Rectal smooth muscle tissue (tissue), 1 donor: Measurements from ENCODE around the gene TSTD1.
"Not testable (repeated sequence)": the region's sequence is repeated elsewhere in the genome, so short reads cannot be mapped to it uniquely, and the experiment has no call there.

ENCODE experiments used
- H3K27ac ChIP-seq: one replicate; pipeline ENCODE4 v1.7.0; 2013; ENCODE audit warnings: low read depth, low read length, inconsistent platforms
- H3K27me3 ChIP-seq: one replicate; pipeline ENCODE4 v1.7.0; 2013; ENCODE audit warnings: low read length; ENCODE audit not compliant: control insufficient read depth, insufficient read depth
- H3K36me3 ChIP-seq: one replicate; pipeline ENCODE4 v1.7.0; 2013; ENCODE audit warnings: low read length; ENCODE audit not compliant: control insufficient read depth, insufficient read depth
- H3K4me1 ChIP-seq: one replicate; pipeline ENCODE4 v1.7.0; 2013; ENCODE audit warnings: low read length; ENCODE audit not compliant: control insufficient read depth, insufficient read depth
- H3K4me3 ChIP-seq: one replicate; pipeline ENCODE4 v1.7.0; 2013; ENCODE audit warnings: low read length
- H3K9ac ChIP-seq: one replicate; pipeline ENCODE4 v1.7.0; 2013; ENCODE audit warnings: low read length

The TSTD1 gene

GRCh38 chr1:161009602-161010211 is 29.1 kb downstream of the TSTD1 start:
- H3K27ac ChIP-seq: no peak overlapping the region
- no peak overlapping the region for H3K4me3 ChIP-seq
- H3K4me1 ChIP-seq: no peaks in the 10 kb centered on the region
- H3K27me3 ChIP-seq: no peaks in the 10 kb centered on the region
- no peak overlapping the region for H3K9ac ChIP-seq
- H3K36me3 ChIP-seq: no peaks in the 10 kb centered on the region

GRCh38 chr1:161008869-161009510 is 29.8 kb downstream of the TSTD1 start:
- H3K4me1 ChIP-seq: no peaks in the 10 kb centered on the region
- H3K27me3 ChIP-seq: no peaks in the 10 kb centered on the region
- H3K27ac ChIP-seq: no peak overlapping the region
- H3K4me3 ChIP-seq: no peak overlapping the region
- no peaks in the 10 kb centered on the region for H3K36me3 ChIP-seq
- no peak overlapping the region for H3K9ac ChIP-seq

GRCh38 chr1:161007369-161007768 is 31.4 kb downstream of the TSTD1 start:
- no peak overlapping the region for H3K27ac ChIP-seq
- no peak overlapping the region for H3K4me3 ChIP-seq
- no peaks in the 10 kb centered on the region for H3K27me3 ChIP-seq
- no peak overlapping the region for H3K9ac ChIP-seq
- no peaks in the 10 kb centered on the region for H3K4me1 ChIP-seq
- no peaks in the 10 kb centered on the region for H3K36me3 ChIP-seq

- Histone ChIP-seq H3K4me1 (no peaks in the 10 kb centered on the region), H3K4me3 (no peak overlapping the region), H3K27me3 (no peaks in the 10 kb centered on the region), H3K9ac (no peak overlapping the region), H3K36me3 (no peaks in the 10 kb centered on the region), H3K27ac (no peak overlapping the region)
These were observed 32.2 kb downstream of the TSTD1 start for GRCh38 chr1:161006563-161006962.

GRCh38 chr1:161001525-161001924 is 37.2 kb downstream of the TSTD1 start:
- Histone ChIP-seq H3K9ac (no peak overlapping the region), H3K27me3 (no peaks in the 10 kb centered on the region), H3K4me1 (no peaks in the 10 kb centered on the region), H3K4me3 (no peak overlapping the region), H3K36me3 (peaks cover 19% of the 10 kb centered on the region), H3K27ac (no peak overlapping the region)

- Histone ChIP-seq H3K27me3 (no peaks in the 10 kb centered on the region), H3K36me3 (peaks cover 19% of the 10 kb centered on the region), H3K9ac (no peak overlapping the region), H3K27ac (no peak overlapping the region), H3K4me1 (no peaks in the 10 kb centered on the region), H3K4me3 (no peak overlapping the region)
These were observed 37.9 kb downstream of the TSTD1 start for GRCh38 chr1:161000736-161001480.

GRCh38 chr1:160999376-160999775 is 39.4 kb downstream of the TSTD1 start:
- Histone ChIP-seq H3K27me3 (no peaks in the 10 kb centered on the region), H3K4me3 (no peak overlapping the region), H3K36me3 (peaks cover 19% of the 10 kb centered on the region), H3K27ac (no peak overlapping the region), H3K9ac (no peak overlapping the region), H3K4me1 (no peaks in the 10 kb centered on the region)

- H3K4me1 ChIP-seq: no peaks in the 10 kb centered on the region
- no peak overlapping the region for H3K4me3 ChIP-seq
- H3K36me3 ChIP-seq: peaks cover 19% of the 10 kb centered on the region
- no peak overlapping the region for H3K27ac ChIP-seq
- no peaks in the 10 kb centered on the region for H3K27me3 ChIP-seq
- no peak overlapping the region for H3K9ac ChIP-seq
These were observed 41.3 kb downstream of the TSTD1 start for GRCh38 chr1:160997323-160998038.

- Histone ChIP-seq H3K4me1 (no peaks in the 10 kb centered on the region), H3K9ac (no peak overlapping the region), H3K27me3 (no peaks in the 10 kb centered on the region), H3K4me3 (no peak overlapping the region), H3K27ac (no peak overlapping the region), H3K36me3 (peaks cover 19% of the 10 kb centered on the region)
These were observed 42.6 kb downstream of the TSTD1 start for GRCh38 chr1:160996178-160996577.

- Histone ChIP-seq H3K27ac (no peak overlapping the region), H3K9ac (no peak overlapping the region), H3K36me3 (peaks cover 1% of the 10 kb centered on the region), H3K4me1 (no peaks in the 10 kb centered on the region), H3K27me3 (no peaks in the 10 kb centered on the region), H3K4me3 (no peak overlapping the region)
These were observed 45.1 kb downstream of the TSTD1 start for GRCh38 chr1:160993544-160994193.

- H3K27ac ChIP-seq, H3K4me3 ChIP-seq, H3K9ac ChIP-seq, H3K36me3 ChIP-seq, H3K4me1 ChIP-seq, H3K27me3 ChIP-seq: not testable (repeated sequence)
These were observed 46.7 kb downstream of the TSTD1 start for GRCh38 chr1:160992036-160992435.
